GM12878 (cell line): ENCODE results near the gene NCKAP5L. TPM values are rescaled to one million over a fixed set of nuclear protein-coding genes. Genes with fewer than 3 reads are reported as not detected.

Experiments used
- CHD1 ChIP-seq: IDR thresholded peaks from 2 replicates; pipeline ENCODE4 v1.6.1; 2012; ENCODE audit warnings: low read depth, low read length, improper control_type of control experiment
- CHD2 ChIP-seq: IDR thresholded peaks from 2 replicates; pipeline ENCODE4 v1.6.1; 2011; ENCODE audit warnings: low read depth, low read length, improper control_type of control experiment, borderline replicate concordance
- FOS ChIP-seq: IDR thresholded peaks from 3 replicates; pipeline ENCODE4 v1.6.1; 2011; ENCODE audit warnings: borderline replicate concordance; ENCODE audit not compliant: insufficient read length; ENCODE audit errors: extremely low read depth
- KDM1A ChIP-seq: fragments of 200-600 bp; sonication (generic); IDR thresholded peaks from 2 replicates; pipeline ENCODE4 v1.6.1; 2016; ENCODE audit warnings: borderline replicate concordance
- NRF1 ChIP-seq: conservative IDR thresholded peaks from 2 replicates; pipeline ENCODE4 v1.6.1; 2011; ENCODE audit warnings: mild to moderate bottlenecking, low read depth, low read length, improper control_type of control experiment
- PAX5 ChIP-seq: IDR thresholded peaks from 2 replicates; pipeline ENCODE4 v1.6.1; 2011; ENCODE audit warnings: low read depth, low read length, borderline replicate concordance
- PML ChIP-seq: IDR thresholded peaks from 2 replicates; pipeline ENCODE4 v1.6.1; 2012; ENCODE audit warnings: low read length, inconsistent platforms
- POLR2AphosphoS5 ChIP-seq: IDR thresholded peaks from 2 replicates; pipeline ENCODE4 v1.6.1; 2011; ENCODE audit warnings: mild to moderate bottlenecking, low read length, inconsistent platforms
- SIN3A ChIP-seq: IDR thresholded peaks from 2 replicates; pipeline ENCODE4 v1.6.1; 2012; ENCODE audit warnings: low read depth, low read length, improper control_type of control experiment
- WRNIP1 ChIP-seq: IDR thresholded peaks from 2 replicates; pipeline ENCODE4 v1.6.1; 2011; ENCODE audit warnings: low read depth, low read length, improper control_type of control experiment, borderline replicate concordance
- polyA plus RNA-seq, 11 experiments: library from polyadenylated mRNA; depleted of rRNA in 4 of 11; unstranded in 6 of 11; stranded (reverse) in 5 of 11; fragments of >200 nt; fragmentation: Nextera tagmentation in 4 of 11; fragmentation: Illumina TruSeq in 1 of 11; extraction: Ambion mirVana in 4 of 11; extraction: Trizol in 1 of 11; gene quantifications; 1 replicate in 1 of 11; 2 replicates in 10 of 11; pipeline versions ENCODE4 v1.2.1 to v1.2.3, GENCODE V29; 2011 to 2016; ENCODE audit warnings: inconsistent platforms in 2 of 11, missing spikeins in 2 of 11, low read depth in 1 of 11
- total RNA-seq, 4 experiments: library from RNA; depleted of rRNA in 3 of 4; stranded (reverse); fragments of >200 nt in 3 of 4; fragmentation: Illumina TruSeq in 1 of 4; extraction: Trizol in 1 of 4; gene quantifications; 2 replicates each; pipeline versions ENCODE4 v1.2.1 to v1.2.3, GENCODE V29; 2013 to 2021
- TF ChIP-seq, protein P1 (sequence below): IDR thresholded peaks from 2 replicates; pipeline ENCODE4 v1.6.1; 2012; ENCODE audit warnings: mild to moderate bottlenecking, low read depth, low read length
- TF ChIP-seq, protein P2 (sequence below), 3 experiments: IDR thresholded peaks in 2 of 3; conservative IDR thresholded peaks in 1 of 3; 2 replicates each; pipeline ENCODE4 v1.5.1; 2011; ENCODE audit warnings: low read depth in 3 of 3, low read length in 3 of 3, mild to moderate bottlenecking in 3 of 3, control low read depth in 2 of 3, moderate library complexity in 2 of 3, inconsistent platforms in 1 of 3, mixed read lengths in 1 of 3; ENCODE audit not compliant: control insufficient read depth in 2 of 3, insufficient read depth in 1 of 3; ENCODE audit errors: extremely low read depth in 1 of 3

Gene NCKAP5L
- total and polyA plus RNA-seq, 10 of the 15 experiments (the other 5 are each of a cell fraction or from before 2014, with no cell fraction given) = 0.03 to 15.8 (median 4.4) TPM

DNA sequence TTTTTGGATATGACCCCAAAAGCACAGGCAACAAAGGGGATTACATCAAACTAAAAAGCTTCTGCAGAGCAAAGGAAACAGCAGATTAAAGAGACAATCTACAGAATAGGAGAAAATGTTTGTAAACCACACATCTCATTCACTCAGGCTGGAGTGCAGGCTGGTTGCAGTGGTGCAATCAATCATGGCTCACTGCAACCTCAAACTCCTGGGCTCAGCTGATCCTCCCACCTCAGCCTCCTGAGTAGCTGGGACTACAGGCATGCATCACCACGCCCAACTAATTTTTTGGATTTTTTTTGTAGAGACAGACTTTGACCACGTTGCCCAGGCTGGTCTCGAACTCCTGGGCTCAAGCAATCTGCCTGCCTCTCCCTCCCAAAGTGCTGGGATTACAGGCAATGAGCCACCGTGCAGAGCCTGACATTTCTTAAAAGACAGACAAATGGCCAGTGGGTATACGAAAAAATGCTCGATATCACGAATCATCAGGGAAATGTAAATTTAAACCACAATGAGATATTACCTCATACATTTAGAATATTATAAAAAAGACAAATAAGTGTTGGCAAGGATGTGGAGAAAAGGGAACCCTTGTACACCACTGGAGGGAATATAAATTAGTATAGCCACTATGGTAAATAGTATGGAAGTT lies 9.8 kb downstream of the NCKAP5L start (continued):
- no peak for TF ChIP-seq CHD2
- TF ChIP-seq SIN3A = no peak
- TF ChIP-seq NRF1 = no peak
- TF ChIP-seq WRNIP1 = no peak
- no peak for TF ChIP-seq KDM1A
- no peak for TF ChIP-seq POLR2AphosphoS5
- TF ChIP-seq, protein P1, sequence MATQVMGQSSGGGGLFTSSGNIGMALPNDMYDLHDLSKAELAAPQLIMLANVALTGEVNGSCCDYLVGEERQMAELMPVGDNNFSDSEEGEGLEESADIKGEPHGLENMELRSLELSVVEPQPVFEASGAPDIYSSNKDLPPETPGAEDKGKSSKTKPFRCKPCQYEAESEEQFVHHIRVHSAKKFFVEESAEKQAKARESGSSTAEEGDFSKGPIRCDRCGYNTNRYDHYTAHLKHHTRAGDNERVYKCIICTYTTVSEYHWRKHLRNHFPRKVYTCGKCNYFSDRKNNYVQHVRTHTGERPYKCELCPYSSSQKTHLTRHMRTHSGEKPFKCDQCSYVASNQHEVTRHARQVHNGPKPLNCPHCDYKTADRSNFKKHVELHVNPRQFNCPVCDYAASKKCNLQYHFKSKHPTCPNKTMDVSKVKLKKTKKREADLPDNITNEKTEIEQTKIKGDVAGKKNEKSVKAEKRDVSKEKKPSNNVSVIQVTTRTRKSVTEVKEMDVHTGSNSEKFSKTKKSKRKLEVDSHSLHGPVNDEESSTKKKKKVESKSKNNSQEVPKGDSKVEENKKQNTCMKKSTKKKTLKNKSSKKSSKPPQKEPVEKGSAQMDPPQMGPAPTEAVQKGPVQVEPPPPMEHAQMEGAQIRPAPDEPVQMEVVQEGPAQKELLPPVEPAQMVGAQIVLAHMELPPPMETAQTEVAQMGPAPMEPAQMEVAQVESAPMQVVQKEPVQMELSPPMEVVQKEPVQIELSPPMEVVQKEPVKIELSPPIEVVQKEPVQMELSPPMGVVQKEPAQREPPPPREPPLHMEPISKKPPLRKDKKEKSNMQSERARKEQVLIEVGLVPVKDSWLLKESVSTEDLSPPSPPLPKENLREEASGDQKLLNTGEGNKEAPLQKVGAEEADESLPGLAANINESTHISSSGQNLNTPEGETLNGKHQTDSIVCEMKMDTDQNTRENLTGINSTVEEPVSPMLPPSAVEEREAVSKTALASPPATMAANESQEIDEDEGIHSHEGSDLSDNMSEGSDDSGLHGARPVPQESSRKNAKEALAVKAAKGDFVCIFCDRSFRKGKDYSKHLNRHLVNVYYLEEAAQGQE = no peak
- no peak for TF ChIP-seq PML
- no peak for TF ChIP-seq PAX5
- no peak for TF ChIP-seq CHD1
- no peak for TF ChIP-seq FOS
- TF ChIP-seq, protein P2, sequence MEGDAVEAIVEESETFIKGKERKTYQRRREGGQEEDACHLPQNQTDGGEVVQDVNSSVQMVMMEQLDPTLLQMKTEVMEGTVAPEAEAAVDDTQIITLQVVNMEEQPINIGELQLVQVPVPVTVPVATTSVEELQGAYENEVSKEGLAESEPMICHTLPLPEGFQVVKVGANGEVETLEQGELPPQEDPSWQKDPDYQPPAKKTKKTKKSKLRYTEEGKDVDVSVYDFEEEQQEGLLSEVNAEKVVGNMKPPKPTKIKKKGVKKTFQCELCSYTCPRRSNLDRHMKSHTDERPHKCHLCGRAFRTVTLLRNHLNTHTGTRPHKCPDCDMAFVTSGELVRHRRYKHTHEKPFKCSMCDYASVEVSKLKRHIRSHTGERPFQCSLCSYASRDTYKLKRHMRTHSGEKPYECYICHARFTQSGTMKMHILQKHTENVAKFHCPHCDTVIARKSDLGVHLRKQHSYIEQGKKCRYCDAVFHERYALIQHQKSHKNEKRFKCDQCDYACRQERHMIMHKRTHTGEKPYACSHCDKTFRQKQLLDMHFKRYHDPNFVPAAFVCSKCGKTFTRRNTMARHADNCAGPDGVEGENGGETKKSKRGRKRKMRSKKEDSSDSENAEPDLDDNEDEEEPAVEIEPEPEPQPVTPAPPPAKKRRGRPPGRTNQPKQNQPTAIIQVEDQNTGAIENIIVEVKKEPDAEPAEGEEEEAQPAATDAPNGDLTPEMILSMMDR (IDR thresholded peaks at IDR 0.05 in 2 of 3, conservative IDR thresholded peaks at IDR 0.05 in 1 of 3; ENCODE audit: control insufficient read depth in 2 of 3, extremely low read depth in 1 of 3, insufficient read depth in 1 of 3, low read depth in 3 of 3, low read length in 3 of 3) = no peak
